Skeletal muscle tissue (tissue), 4 donors: ENCODE data around the gene SLC13A3. TPM values are rescaled to one million over a fixed set of nuclear protein-coding genes. Genes with fewer than 3 reads are reported as not detected.

Source experiments
- H3K27ac ChIP-seq: one replicate; pipeline ENCODE4 v1.7.0; 2013; ENCODE audit warnings: mild to moderate bottlenecking, low read depth, low read length, inconsistent platforms
- H3K27me3 ChIP-seq, 3 donors: one replicate each; pipeline ENCODE4 v1.7.0; 2013; ENCODE audit warnings: low read length in 3 of 3; ENCODE audit not compliant: control insufficient read depth in 3 of 3, insufficient read depth in 3 of 3
- H3K36me3 ChIP-seq, 3 donors: one replicate each; pipeline ENCODE4 v1.7.0; 2013; ENCODE audit warnings: low read length in 3 of 3; ENCODE audit not compliant: control insufficient read depth in 3 of 3, insufficient read depth in 3 of 3
- H3K4me1 ChIP-seq, 3 donors: one replicate each; pipeline ENCODE4 v1.7.0; 2013; ENCODE audit warnings: low read length in 3 of 3, mild to moderate bottlenecking in 3 of 3; ENCODE audit not compliant: control insufficient read depth in 3 of 3, insufficient read depth in 3 of 3
- H3K4me3 ChIP-seq, 3 donors: one replicate each; pipeline ENCODE4 v1.7.0; 2013; ENCODE audit warnings: low read length in 3 of 3
- H3K9ac ChIP-seq, 3 donors: one replicate each; pipeline ENCODE4 v1.7.0; 2013; ENCODE audit warnings: low read length in 3 of 3, mild to moderate bottlenecking in 3 of 3, moderate library complexity in 2 of 3, low read depth in 1 of 3
- H3K9me3 ChIP-seq, 3 donors: one replicate each; pipeline ENCODE4 v1.7.0; 2013; ENCODE audit warnings: low read length in 3 of 3; ENCODE audit not compliant: control insufficient read depth in 3 of 3
- total RNA-seq: library from RNA; depleted of rRNA; stranded (reverse); fragments of >200 nt; gene quantifications from one replicate; pipeline ENCODE4 v1.2.3, GENCODE V29; 2014
- donor health status: Osteomylitis.

SLC13A3 gene
- total RNA-seq, 1 donor from 2014 or later: 2.6 TPM

GRCh38 chr20:46586724-46587123 lies 64.5 kb downstream of the SLC13A3 start:
- Histone ChIP-seq H3K9ac (no peak overlapping the region), H3K36me3 (no peaks in the 10 kb centered on the region), H3K27me3 (no peaks in the 10 kb centered on the region), H3K4me1 (no peaks in the 10 kb centered on the region), H3K9me3 (no peaks in the 10 kb centered on the region), H3K4me3 (no peak overlapping the region), H3K27ac (no peak overlapping the region)

GRCh38 chr20:46584508-46584907 lies 66.8 kb downstream of the SLC13A3 start:
- Histone ChIP-seq H3K4me3 (no peak overlapping the region), H3K9ac (no peak overlapping the region), H3K9me3 (no peaks in the 10 kb centered on the region), H3K27me3 (no peaks in the 10 kb centered on the region), H3K36me3 (no peaks in the 10 kb centered on the region), H3K27ac (no peak overlapping the region), H3K4me1 (no peaks in the 10 kb centered on the region)

- no peaks in the 10 kb centered on the region for H3K4me1 ChIP-seq
- H3K9me3 ChIP-seq: no peaks in the 10 kb centered on the region
- no peak overlapping the region for H3K9ac ChIP-seq
- no peak overlapping the region for H3K4me3 ChIP-seq
- no peaks in the 10 kb centered on the region for H3K36me3 ChIP-seq
- H3K27me3 ChIP-seq: no peaks in the 10 kb centered on the region
- no peak overlapping the region for H3K27ac ChIP-seq
Observed at GRCh38 chr20:46583411-46584214, 67.6 kb downstream of the SLC13A3 start.

- Histone ChIP-seq H3K4me3 (no peak overlapping the region), H3K27ac (no peak overlapping the region), H3K4me1 (no peaks in the 10 kb centered on the region)
Observed at GRCh38 chr20:46582648-46583047, 68.6 kb downstream of the SLC13A3 start.

GRCh38 chr20:46581391-46581790 lies 69.9 kb downstream of the SLC13A3 start:
- no peaks in the 10 kb centered on the region for H3K27me3 ChIP-seq
- no peak overlapping the region for H3K4me3 ChIP-seq
- H3K9ac ChIP-seq: no peak overlapping the region
- no peaks in the 10 kb centered on the region for H3K36me3 ChIP-seq
- H3K4me1 ChIP-seq: no peaks in the 10 kb centered on the region
- no peaks in the 10 kb centered on the region for H3K9me3 ChIP-seq
- no peak overlapping the region for H3K27ac ChIP-seq

More at GRCh38 chr20:46582648-46583047, 68.6 kb downstream of the SLC13A3 start:
- no peaks in the 10 kb centered on the region for H3K36me3 ChIP-seq
- no peaks in the 10 kb centered on the region for H3K27me3 ChIP-seq
- no peaks in the 10 kb centered on the region for H3K9me3 ChIP-seq
- H3K9ac ChIP-seq: no peak overlapping the region

GRCh38 chr20:46580613-46581205 lies 70.5 kb downstream of the SLC13A3 start:
- Histone ChIP-seq H3K4me3 (no peak overlapping the region), H3K27me3 (no peaks in the 10 kb centered on the region), H3K9ac (no peak overlapping the region), H3K4me1 (no peaks in the 10 kb centered on the region), H3K36me3 (no peaks in the 10 kb centered on the region), H3K9me3 (no peaks in the 10 kb centered on the region), H3K27ac (no peak overlapping the region)

- no peak overlapping the region for H3K9ac ChIP-seq
Observed at GRCh38 chr20:46578745-46579144, 72.5 kb downstream of the SLC13A3 start.

GRCh38 chr20:46576774-46577395 lies 74.4 kb downstream of the SLC13A3 start:
- H3K36me3 ChIP-seq: no peaks in the 10 kb centered on the region
- H3K9ac ChIP-seq: no peak overlapping the region
- peaks cover 0 to 5% (median 2%) of the 10 kb centered on the region in 3 donors for H3K4me1 ChIP-seq
- H3K27ac ChIP-seq: no peak overlapping the region
- no peak overlapping the region for H3K4me3 ChIP-seq
- no peaks in the 10 kb centered on the region for H3K27me3 ChIP-seq
- H3K9me3 ChIP-seq: no peaks in the 10 kb centered on the region

More at GRCh38 chr20:46578745-46579144, 72.5 kb downstream of the SLC13A3 start:
- Histone ChIP-seq H3K9me3 (no peaks in the 10 kb centered on the region), H3K4me3 (no peak overlapping the region), H3K27ac (no peak overlapping the region), H3K36me3 (no peaks in the 10 kb centered on the region), H3K27me3 (no peaks in the 10 kb centered on the region), H3K4me1 (no peaks in the 10 kb centered on the region)

- no peak overlapping the region for H3K4me3 ChIP-seq
Observed at GRCh38 chr20:46575937-46576461, 75.3 kb downstream of the SLC13A3 start.

GRCh38 chr20:46575394-46575793 lies 75.9 kb downstream of the SLC13A3 start:
- no peaks in the 10 kb centered on the region for H3K9me3 ChIP-seq
- H3K27ac ChIP-seq: no peak overlapping the region
- no peaks in the 10 kb centered on the region for H3K27me3 ChIP-seq
- H3K9ac ChIP-seq: no peak overlapping the region
- peaks cover 0 to 7% (median 2%) of the 10 kb centered on the region in 3 donors for H3K4me1 ChIP-seq
- no peak overlapping the region for H3K4me3 ChIP-seq
- H3K36me3 ChIP-seq: no peaks in the 10 kb centered on the region

More at GRCh38 chr20:46575937-46576461, 75.3 kb downstream of the SLC13A3 start:
- Histone ChIP-seq H3K27ac (no peak overlapping the region), H3K27me3 (no peaks in the 10 kb centered on the region), H3K9ac (no peak overlapping the region), H3K9me3 (no peaks in the 10 kb centered on the region), H3K4me1 (peaks cover 0 to 7% (median 2%) of the 10 kb centered on the region in 3 donors), H3K36me3 (no peaks in the 10 kb centered on the region)
